HG03095 (cell line): ENCODE results near the gene LRTM2.

Experiments
- ATAC-seq: cut with Tn5 transposase; IDR thresholded peaks from one replicate; pipeline ENCODE4 v1.9.1; 2021; ENCODE audit warnings: moderate library complexity; ENCODE audit not compliant: unreplicated experiment

The LRTM2 gene

GRCh38 chr12:1842183-1842904 is 22.0 kb downstream of the LRTM2 start:
- ATAC-seq = no peak

GRCh38 chr12:1842905-1843640 is 22.7 kb downstream of the LRTM2 start:
- ATAC-seq = no peak

GRCh38 chr12:1843641-1844005 is 23.3 kb downstream of the LRTM2 start:
- ATAC-seq = no peak

- no peak for ATAC-seq
Measured at GRCh38 chr12:1844223-1844622, 23.9 kb downstream of the LRTM2 start.

GRCh38 chr12:1844661-1845409 is 24.5 kb downstream of the LRTM2 start:
- no peak for ATAC-seq

GRCh38 chr12:1845427-1845826 is 25.1 kb downstream of the LRTM2 start:
- no peak for ATAC-seq

GRCh38 chr12:1845886-1846285 is 25.5 kb downstream of the LRTM2 start:
- no peak for ATAC-seq

- no peak for ATAC-seq
Measured at GRCh38 chr12:1846421-1847405, 26.3 kb downstream of the LRTM2 start.

- no peak for ATAC-seq
Measured at GRCh38 chr12:1847411-1847810, 27.0 kb downstream of the LRTM2 start.

- no peak for ATAC-seq
Measured at GRCh38 chr12:1848146-1848545, 27.8 kb downstream of the LRTM2 start.

- ATAC-seq = no peak
Measured at GRCh38 chr12:1848745-1849144, 28.4 kb downstream of the LRTM2 start.

GRCh38 chr12:1851151-1851701 is 30.9 kb downstream of the LRTM2 start:
- no peak for ATAC-seq

- ATAC-seq = no peak
Measured at GRCh38 chr12:1852076-1852475, 31.7 kb downstream of the LRTM2 start.

GRCh38 chr12:1853716-1854115 is 33.4 kb downstream of the LRTM2 start:
- ATAC-seq = no peak

GRCh38 chr12:1855241-1855640 is 34.9 kb downstream of the LRTM2 start:
- ATAC-seq = no peak

GRCh38 chr12:1857086-1857485 is 36.7 kb downstream of the LRTM2 start:
- ATAC-seq = no peak

GRCh38 chr12:1857821-1858220 is 37.5 kb downstream of the LRTM2 start:
- ATAC-seq = no peak

GRCh38 chr12:1858456-1858855 is 38.1 kb downstream of the LRTM2 start:
- ATAC-seq = no peak

- no peak for ATAC-seq
Measured at GRCh38 chr12:1859643-1860042, 39.3 kb downstream of the LRTM2 start.

- ATAC-seq = no peak
Measured at GRCh38 chr12:1862973-1863372, 42.6 kb downstream of the LRTM2 start.
